Kidney (tissue), 14 donors: Measurements from ENCODE around the gene PDE4D. TPM values are rescaled to one million over a fixed set of nuclear protein-coding genes. Genes with fewer than 3 reads are reported as not detected.
A peak's percentile ranks its signal among the peaks of the same experiment; 100 is the strongest.

Source experiments
- DNase-seq, 5 donors: peaks; one replicate each; pipeline ENCODE4 v3.0.0-alpha.2; 2013 to 2020
- FAIRE-seq: peaks from 2 replicates; lab custom pipeline; 2012; peaks lifted over from hg19 to GRCh38; lab: Jason Lieb, UNC
- H3K27ac ChIP-seq, 2 donors: one replicate each; pipeline ENCODE4 v1.7.0; 2013; ENCODE audit warnings: low read depth in 2 of 2, low read length in 2 of 2, inconsistent platforms in 1 of 2
- H3K27me3 ChIP-seq: one replicate; pipeline ENCODE4 v1.7.1; 2013; ENCODE audit warnings: low read length, inconsistent platforms; ENCODE audit not compliant: control insufficient read depth, insufficient read depth
- H3K36me3 ChIP-seq, 3 donors: one replicate each; pipeline versions ENCODE4 v1.7.0 to v1.7.1; 2013; ENCODE audit warnings: low read length in 3 of 3, control low read depth in 1 of 3, inconsistent platforms in 1 of 3; ENCODE audit not compliant: insufficient read depth in 3 of 3, control insufficient read depth in 2 of 3
- H3K4me1 ChIP-seq, 3 donors: one replicate each; pipeline versions ENCODE4 v1.7.0 to v1.7.1; 2013; ENCODE audit warnings: low read length in 3 of 3, inconsistent platforms in 1 of 3, low read depth in 1 of 3; ENCODE audit not compliant: control insufficient read depth in 2 of 3, insufficient read depth in 2 of 3
- H3K4me3 ChIP-seq, 3 donors: one replicate each; pipeline versions ENCODE4 v1.7.0 to v1.8.1; 2013; ENCODE audit warnings: low read length in 3 of 3, control low read depth in 1 of 3, inconsistent platforms in 1 of 3
- H3K9ac ChIP-seq, 3 donors: one replicate each; pipeline versions ENCODE4 v1.7.0 to v1.7.1; 2013; ENCODE audit warnings: low read length in 3 of 3, control low read depth in 1 of 3, inconsistent platforms in 1 of 3
- H3K9me3 ChIP-seq, 3 donors: one replicate each; pipeline versions ENCODE4 v1.7.0 to v1.7.1; 2013; ENCODE audit warnings: low read length in 3 of 3, control low read depth in 1 of 3, inconsistent platforms in 1 of 3; ENCODE audit not compliant: control insufficient read depth in 2 of 3, insufficient read depth in 1 of 3
- intact Hi-C: fragments of 100-400 bp; cut with DNase I; formaldehyde crosslinking; loops from one replicate; pipeline ENCODE4 v1.11.1; 2022
- polyA plus RNA-seq: library from polyadenylated mRNA; stranded (reverse); fragments of 350-450 nt; fragmentation: Illumina TruSeq; extraction: RNeasy Lipid Tissue Mini Kit (QIAGEN cat#74804); gene quantifications from one replicate; pipeline ENCODE4 v1.2.3, GENCODE V29; 2014; ENCODE audit warnings: low read depth, low replicate concordance; ENCODE audit not compliant: insufficient read depth
- total RNA-seq: library from RNA; stranded (reverse); fragmentation: NEBNext Ultra II Directional; extraction: Animal tissue kit (Norgen Biotek cat#: 25700); gene quantifications from one replicate; pipeline ENCODE4 v1.2.1, GENCODE V29; 2021
- TF ChIP-seq, protein P1 (sequence below): IDR thresholded peaks from 3 replicates; pipeline ENCODE4 v1.5.1; 2012; ENCODE audit warnings: mild to moderate bottlenecking, moderate library complexity, borderline replicate concordance; ENCODE audit not compliant: insufficient read depth; ENCODE audit errors: extremely low read depth
- donor health status: control.
- donor health status: control.
- donor health status: control.
- donor health status: control.
- donor health status: control.
- donor health status: DM: yes; HTN: yes; CAD: no.
- donor health status: Normal renal cell carcinoma (clear cell type).

PDE4D gene
- total and polyA plus RNA-seq, 2 donors from 2014 or later: 9.2 to 78.9 TPM

DNA sequence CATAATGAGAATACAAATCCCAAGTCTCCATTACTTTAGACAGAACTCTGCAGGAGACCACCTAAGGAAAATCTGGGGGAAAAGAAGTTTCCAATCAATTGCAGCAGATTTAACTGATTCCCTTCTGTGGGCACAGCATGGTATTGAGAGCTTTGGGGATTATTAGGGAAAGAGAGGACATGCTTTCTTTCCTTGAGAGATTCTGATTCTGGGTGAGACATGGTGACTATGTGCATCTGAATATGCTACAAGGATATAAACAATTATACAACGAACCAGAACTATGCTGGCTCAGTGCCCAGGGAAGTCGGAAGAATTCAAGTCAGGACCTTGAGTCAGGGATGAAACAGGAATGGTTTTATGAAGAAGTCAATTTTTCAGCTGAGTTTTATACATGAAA is 183.7 kb downstream of the PDE4D start:
- H3K4me1 ChIP-seq: no peaks in the 10 kb centered on the region
- no peak overlapping the region for H3K9ac ChIP-seq
- TF ChIP-seq, protein P1, sequence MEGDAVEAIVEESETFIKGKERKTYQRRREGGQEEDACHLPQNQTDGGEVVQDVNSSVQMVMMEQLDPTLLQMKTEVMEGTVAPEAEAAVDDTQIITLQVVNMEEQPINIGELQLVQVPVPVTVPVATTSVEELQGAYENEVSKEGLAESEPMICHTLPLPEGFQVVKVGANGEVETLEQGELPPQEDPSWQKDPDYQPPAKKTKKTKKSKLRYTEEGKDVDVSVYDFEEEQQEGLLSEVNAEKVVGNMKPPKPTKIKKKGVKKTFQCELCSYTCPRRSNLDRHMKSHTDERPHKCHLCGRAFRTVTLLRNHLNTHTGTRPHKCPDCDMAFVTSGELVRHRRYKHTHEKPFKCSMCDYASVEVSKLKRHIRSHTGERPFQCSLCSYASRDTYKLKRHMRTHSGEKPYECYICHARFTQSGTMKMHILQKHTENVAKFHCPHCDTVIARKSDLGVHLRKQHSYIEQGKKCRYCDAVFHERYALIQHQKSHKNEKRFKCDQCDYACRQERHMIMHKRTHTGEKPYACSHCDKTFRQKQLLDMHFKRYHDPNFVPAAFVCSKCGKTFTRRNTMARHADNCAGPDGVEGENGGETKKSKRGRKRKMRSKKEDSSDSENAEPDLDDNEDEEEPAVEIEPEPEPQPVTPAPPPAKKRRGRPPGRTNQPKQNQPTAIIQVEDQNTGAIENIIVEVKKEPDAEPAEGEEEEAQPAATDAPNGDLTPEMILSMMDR: no peak
- no peak for FAIRE-seq
- no peaks in the 10 kb centered on the region for H3K27me3 ChIP-seq
- peaks cover 0 to 2% (median 0%) of the 10 kb centered on the region in 3 donors for H3K9me3 ChIP-seq
- H3K36me3 ChIP-seq: no peaks in the 10 kb centered on the region
- DNase-seq: peak in 1 of 5 donors; percentile 64
- intact Hi-C loops: no loop called here
- H3K27ac ChIP-seq: no peak overlapping the region
- H3K4me3 ChIP-seq: no peak overlapping the region

DNA sequence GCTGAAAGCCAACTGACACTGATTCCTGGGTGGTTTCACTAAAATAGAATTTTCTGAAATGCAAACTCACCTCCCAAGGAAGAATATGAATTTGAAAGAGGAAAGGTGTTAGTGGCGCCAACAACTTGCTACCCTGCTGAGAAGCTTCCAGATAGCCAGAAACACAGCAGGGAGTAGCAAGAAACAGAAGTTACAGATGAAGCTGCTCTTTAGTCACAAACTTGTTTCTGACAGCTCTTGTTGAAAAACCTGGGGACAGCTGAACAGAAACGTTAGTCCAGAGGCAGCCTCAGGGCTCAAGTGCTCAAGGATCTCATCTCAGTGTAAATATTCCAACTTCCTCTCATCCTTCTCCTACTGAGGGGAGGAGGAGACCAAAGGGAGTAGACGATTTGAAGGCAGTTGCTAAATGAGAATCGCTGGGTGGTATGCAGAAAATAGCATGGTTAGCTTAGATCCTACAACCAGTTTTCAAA is 184.1 kb downstream of the PDE4D start:
- Histone ChIP-seq H3K27ac (no peak overlapping the region), H3K4me1 (no peaks in the 10 kb centered on the region), H3K9me3 (peaks cover 0 to 2% (median 0%) of the 10 kb centered on the region in 3 donors), H3K27me3 (no peaks in the 10 kb centered on the region), H3K9ac (no peak overlapping the region), H3K4me3 (no peak overlapping the region), H3K36me3 (no peaks in the 10 kb centered on the region)
- FAIRE-seq (no peak), DNase-seq (no peak)
- intact Hi-C loops: no loop called here
- TF ChIP-seq, protein P1: no peak

DNA sequence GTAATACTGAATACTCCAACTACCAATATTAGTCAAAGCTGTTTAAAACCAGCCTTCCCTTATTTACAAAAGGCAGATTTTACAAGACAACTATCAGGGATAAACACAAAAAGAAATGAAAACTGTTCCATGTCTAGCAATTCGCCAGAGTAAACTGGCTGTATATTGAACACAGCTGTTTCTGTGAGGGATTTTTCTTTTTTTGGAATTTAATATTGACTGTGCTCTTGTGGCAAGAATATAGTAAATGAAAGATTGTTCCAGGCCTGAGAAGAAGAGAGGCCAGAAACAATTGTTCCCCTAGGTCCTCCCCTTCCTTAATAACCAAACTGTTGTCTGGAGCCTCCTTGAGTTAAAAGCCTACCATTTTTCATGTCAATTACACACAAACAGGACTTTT is 188.6 kb downstream of the PDE4D start:
- no peaks in the 10 kb centered on the region for H3K4me1 ChIP-seq
- intact Hi-C loops: no loop called here
- no peak overlapping the region for H3K9ac ChIP-seq
- no peaks in the 10 kb centered on the region for H3K9me3 ChIP-seq
- no peaks in the 10 kb centered on the region for H3K27me3 ChIP-seq
- H3K36me3 ChIP-seq: no peaks in the 10 kb centered on the region
- DNase-seq (peak in 1 of 5 donors; percentile 39), FAIRE-seq (no peak)
- H3K27ac ChIP-seq: no peak overlapping the region
- TF ChIP-seq, protein P1: no peak
- no peak overlapping the region for H3K4me3 ChIP-seq

DNA sequence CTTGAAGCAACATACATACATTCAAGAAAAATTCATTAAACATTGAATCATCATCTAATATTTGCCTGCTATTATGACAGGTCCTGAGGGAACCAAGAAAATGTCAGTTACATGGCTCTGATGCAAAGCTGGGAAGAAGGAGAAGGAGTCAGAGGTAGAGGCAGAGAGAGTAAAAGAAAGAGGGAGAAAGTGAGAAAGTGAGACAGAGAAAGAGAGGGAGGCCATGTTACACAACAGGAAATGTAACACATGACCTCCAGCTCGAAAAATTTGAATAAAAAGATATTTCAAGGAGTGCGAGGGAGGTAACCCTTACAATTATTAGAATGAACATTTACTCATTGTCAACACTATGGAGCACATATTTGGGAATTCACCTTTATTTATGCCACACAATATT is 189.7 kb downstream of the PDE4D start:
- no peaks in the 10 kb centered on the region for H3K9me3 ChIP-seq
- no peak overlapping the region for H3K9ac ChIP-seq
- no peak for DNase-seq
- H3K4me3 ChIP-seq: no peak overlapping the region
- H3K27ac ChIP-seq: no peak overlapping the region
- no peak for FAIRE-seq
- intact Hi-C loops: no loop called here
- TF ChIP-seq, protein P1: no peak
- H3K4me1 ChIP-seq: no peaks in the 10 kb centered on the region
- no peaks in the 10 kb centered on the region for H3K27me3 ChIP-seq
- no peaks in the 10 kb centered on the region for H3K36me3 ChIP-seq
